Type B pancreatic cell (in vitro differentiated cells): Measurements from ENCODE around the gene MAPK4. TPM values are rescaled to one million over a fixed set of nuclear protein-coding genes. Genes with fewer than 3 reads are reported as not detected.
A peak's percentile ranks its signal among the peaks of the same experiment; 100 is the strongest.

ENCODE experiments used
- DNase-seq: peaks from one replicate; pipeline ENCODE4 v3.0.0; 2021; ENCODE audit warnings: mixed read lengths; ENCODE audit not compliant: unreplicated experiment; ENCODE audit errors: extremely low spot score
- H3K27ac Mint-ChIP-seq: 2 replicates; pipeline ENCODE4 v1.8.0; 2021; ENCODE audit warnings: mild to moderate bottlenecking, mixed read lengths
- H3K27me3 Mint-ChIP-seq: 2 replicates; pipeline ENCODE4 v1.8.0; 2021; ENCODE audit warnings: mixed read lengths
- H3K36me3 Mint-ChIP-seq: 2 replicates; pipeline ENCODE4 v1.8.0; 2021; ENCODE audit warnings: mixed read lengths
- H3K4me1 Mint-ChIP-seq: one replicate; pipeline ENCODE4 v1.8.0; 2021; ENCODE audit warnings: mixed read lengths; ENCODE audit not compliant: unreplicated experiment
- H3K4me3 Mint-ChIP-seq: 2 replicates; pipeline ENCODE4 v1.8.0; 2021; ENCODE audit warnings: mild to moderate bottlenecking, mixed read lengths
- H3K9me3 Mint-ChIP-seq: 2 replicates; pipeline ENCODE4 v1.8.0; 2021; ENCODE audit warnings: mixed read lengths
- CTCF ChIP-seq: fragments of 200-600 bp; sonication (generic); conservative IDR thresholded peaks from 2 replicates; pipeline ENCODE4 v1.5.0; 2021; ENCODE audit warnings: antibody characterized with exemption, mild to moderate bottlenecking
- total RNA-seq: library from RNA; stranded (reverse); gene quantifications from 2 replicates; pipeline ENCODE4 v1.2.1, GENCODE V29; 2021; ENCODE audit warnings: low replicate concordance

MAPK4 gene
- total RNA-seq, 1 donor from 2014 or later, result 7.5 TPM

GRCh38 chr18:50642439-50642838 is 82.6 kb downstream of the MAPK4 start:
- Mint-ChIP-seq H3K27me3 (peaks cover 3% of the 10 kb centered on the region), H3K36me3 (no peaks in the 10 kb centered on the region), H3K4me1 (peaks cover 38% of the 10 kb centered on the region), H3K9me3 (no peaks in the 10 kb centered on the region), H3K4me3 (no peak overlapping the region), H3K27ac (no peak overlapping the region)
- DNase-seq, result no peak
- no peak for TF ChIP-seq CTCF

GRCh38 chr18:50644146-50644545 is 84.3 kb downstream of the MAPK4 start:
- no peak for TF ChIP-seq CTCF
- no peak for DNase-seq
- H3K4me1 Mint-ChIP-seq, result peaks cover 29% of the 10 kb centered on the region
- no peak overlapping the region for H3K4me3 Mint-ChIP-seq
- H3K27ac Mint-ChIP-seq, result no peak overlapping the region
- peaks cover 3% of the 10 kb centered on the region for H3K27me3 Mint-ChIP-seq
- H3K36me3 Mint-ChIP-seq, result no peaks in the 10 kb centered on the region
- H3K9me3 Mint-ChIP-seq, result no peaks in the 10 kb centered on the region

- Mint-ChIP-seq H3K4me3 (no peak overlapping the region), H3K36me3 (no peaks in the 10 kb centered on the region), H3K27ac (no peak overlapping the region), H3K27me3 (peaks cover 3% of the 10 kb centered on the region), H3K9me3 (no peaks in the 10 kb centered on the region), H3K4me1 (peaks cover 28% of the 10 kb centered on the region)
- DNase-seq, result no peak
- peak; percentile 50 for TF ChIP-seq CTCF
Observed at GRCh38 chr18:50644807-50645206, 84.9 kb downstream of the MAPK4 start.

GRCh38 chr18:50647237-50647636 is 87.3 kb downstream of the MAPK4 start:
- no peak overlapping the region for H3K27ac Mint-ChIP-seq
- peaks cover 25% of the 10 kb centered on the region for H3K4me1 Mint-ChIP-seq
- H3K4me3 Mint-ChIP-seq, result no peak overlapping the region
- TF ChIP-seq CTCF, result no peak
- no peaks in the 10 kb centered on the region for H3K36me3 Mint-ChIP-seq
- H3K9me3 Mint-ChIP-seq, result no peaks in the 10 kb centered on the region
- peaks cover 3% of the 10 kb centered on the region for H3K27me3 Mint-ChIP-seq
- DNase-seq, result no peak

- H3K9me3 Mint-ChIP-seq, result no peaks in the 10 kb centered on the region
- peaks cover 3% of the 10 kb centered on the region for H3K27me3 Mint-ChIP-seq
- H3K4me1 Mint-ChIP-seq, result peaks cover 19% of the 10 kb centered on the region
- no peak overlapping the region for H3K27ac Mint-ChIP-seq
- no peaks in the 10 kb centered on the region for H3K36me3 Mint-ChIP-seq
- no peak for TF ChIP-seq CTCF
- H3K4me3 Mint-ChIP-seq, result no peak overlapping the region
- DNase-seq, result no peak
Observed at GRCh38 chr18:50647792-50648191, 87.9 kb downstream of the MAPK4 start.

GRCh38 chr18:50649821-50650220 is 89.9 kb downstream of the MAPK4 start:
- Mint-ChIP-seq H3K27me3 (peaks cover 2% of the 10 kb centered on the region), H3K4me1 (peaks cover 5% of the 10 kb centered on the region), H3K4me3 (no peak overlapping the region), H3K27ac (no peak overlapping the region), H3K36me3 (no peaks in the 10 kb centered on the region), H3K9me3 (no peaks in the 10 kb centered on the region)
- no peak for TF ChIP-seq CTCF
- no peak for DNase-seq
